ENCODE measurements around the gene PYROXD2.

DNA sequence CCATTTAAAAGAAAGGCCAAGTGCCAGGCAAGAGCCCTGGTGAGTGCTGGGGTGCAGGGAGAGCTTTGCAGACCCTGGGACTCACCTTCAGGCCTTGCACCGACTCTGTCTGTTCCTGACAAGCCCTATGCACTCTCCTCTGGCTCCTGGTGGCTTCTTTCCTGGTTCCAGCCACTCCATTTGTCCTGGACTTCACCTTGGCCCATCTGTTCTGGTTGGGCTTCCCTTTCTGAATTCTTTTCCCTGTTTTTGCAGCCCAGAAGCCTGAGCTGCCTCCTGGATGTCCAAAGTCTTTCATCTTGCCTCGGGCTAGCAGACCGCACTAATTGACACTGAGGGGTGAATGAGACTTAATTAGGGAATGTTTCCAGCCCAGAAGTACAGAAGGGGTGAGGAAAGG is 60.5 kb downstream of the PYROXD2 start:
- TF ChIP-seq, protein P1, sequence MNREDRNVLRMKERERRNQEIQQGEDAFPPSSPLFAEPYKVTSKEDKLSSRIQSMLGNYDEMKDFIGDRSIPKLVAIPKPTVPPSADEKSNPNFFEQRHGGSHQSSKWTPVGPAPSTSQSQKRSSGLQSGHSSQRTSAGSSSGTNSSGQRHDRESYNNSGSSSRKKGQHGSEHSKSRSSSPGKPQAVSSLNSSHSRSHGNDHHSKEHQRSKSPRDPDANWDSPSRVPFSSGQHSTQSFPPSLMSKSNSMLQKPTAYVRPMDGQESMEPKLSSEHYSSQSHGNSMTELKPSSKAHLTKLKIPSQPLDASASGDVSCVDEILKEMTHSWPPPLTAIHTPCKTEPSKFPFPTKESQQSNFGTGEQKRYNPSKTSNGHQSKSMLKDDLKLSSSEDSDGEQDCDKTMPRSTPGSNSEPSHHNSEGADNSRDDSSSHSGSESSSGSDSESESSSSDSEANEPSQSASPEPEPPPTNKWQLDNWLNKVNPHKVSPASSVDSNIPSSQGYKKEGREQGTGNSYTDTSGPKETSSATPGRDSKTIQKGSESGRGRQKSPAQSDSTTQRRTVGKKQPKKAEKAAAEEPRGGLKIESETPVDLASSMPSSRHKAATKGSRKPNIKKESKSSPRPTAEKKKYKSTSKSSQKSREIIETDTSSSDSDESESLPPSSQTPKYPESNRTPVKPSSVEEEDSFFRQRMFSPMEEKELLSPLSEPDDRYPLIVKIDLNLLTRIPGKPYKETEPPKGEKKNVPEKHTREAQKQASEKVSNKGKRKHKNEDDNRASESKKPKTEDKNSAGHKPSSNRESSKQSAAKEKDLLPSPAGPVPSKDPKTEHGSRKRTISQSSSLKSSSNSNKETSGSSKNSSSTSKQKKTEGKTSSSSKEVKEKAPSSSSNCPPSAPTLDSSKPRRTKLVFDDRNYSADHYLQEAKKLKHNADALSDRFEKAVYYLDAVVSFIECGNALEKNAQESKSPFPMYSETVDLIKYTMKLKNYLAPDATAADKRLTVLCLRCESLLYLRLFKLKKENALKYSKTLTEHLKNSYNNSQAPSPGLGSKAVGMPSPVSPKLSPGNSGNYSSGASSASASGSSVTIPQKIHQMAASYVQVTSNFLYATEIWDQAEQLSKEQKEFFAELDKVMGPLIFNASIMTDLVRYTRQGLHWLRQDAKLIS (CRISPR knock-in tag; IDR thresholded peaks at IDR 0.05; ENCODE audit: borderline replicate concordance) = no peak
- TF ChIP-seq NR2C2 (CRISPR knock-in tag; IDR thresholded peaks at IDR 0.05) (no peak), ZNF423 (CRISPR knock-in tag; IDR thresholded peaks at IDR 0.05) (no peak), ZNF121 (CRISPR knock-in tag; IDR thresholded peaks at IDR 0.05) (no peak), JUN (CRISPR knock-in tag; IDR thresholded peaks at IDR 0.05) (no peak), NFYB (CRISPR knock-in tag; conservative IDR thresholded peaks at IDR 0.05; ENCODE audit: low read depth) (no peak), NR3C1 (CRISPR knock-in tag; conservative IDR thresholded peaks at IDR 0.05; ENCODE audit: low read depth) (no peak)
- TF ChIP-seq, protein P2, sequence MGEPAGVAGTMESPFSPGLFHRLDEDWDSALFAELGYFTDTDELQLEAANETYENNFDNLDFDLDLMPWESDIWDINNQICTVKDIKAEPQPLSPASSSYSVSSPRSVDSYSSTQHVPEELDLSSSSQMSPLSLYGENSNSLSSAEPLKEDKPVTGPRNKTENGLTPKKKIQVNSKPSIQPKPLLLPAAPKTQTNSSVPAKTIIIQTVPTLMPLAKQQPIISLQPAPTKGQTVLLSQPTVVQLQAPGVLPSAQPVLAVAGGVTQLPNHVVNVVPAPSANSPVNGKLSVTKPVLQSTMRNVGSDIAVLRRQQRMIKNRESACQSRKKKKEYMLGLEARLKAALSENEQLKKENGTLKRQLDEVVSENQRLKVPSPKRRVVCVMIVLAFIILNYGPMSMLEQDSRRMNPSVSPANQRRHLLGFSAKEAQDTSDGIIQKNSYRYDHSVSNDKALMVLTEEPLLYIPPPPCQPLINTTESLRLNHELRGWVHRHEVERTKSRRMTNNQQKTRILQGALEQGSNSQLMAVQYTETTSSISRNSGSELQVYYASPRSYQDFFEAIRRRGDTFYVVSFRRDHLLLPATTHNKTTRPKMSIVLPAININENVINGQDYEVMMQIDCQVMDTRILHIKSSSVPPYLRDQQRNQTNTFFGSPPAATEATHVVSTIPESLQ (CRISPR knock-in tag; IDR thresholded peaks at IDR 0.05) = no peak
- TF ChIP-seq, protein P3, sequence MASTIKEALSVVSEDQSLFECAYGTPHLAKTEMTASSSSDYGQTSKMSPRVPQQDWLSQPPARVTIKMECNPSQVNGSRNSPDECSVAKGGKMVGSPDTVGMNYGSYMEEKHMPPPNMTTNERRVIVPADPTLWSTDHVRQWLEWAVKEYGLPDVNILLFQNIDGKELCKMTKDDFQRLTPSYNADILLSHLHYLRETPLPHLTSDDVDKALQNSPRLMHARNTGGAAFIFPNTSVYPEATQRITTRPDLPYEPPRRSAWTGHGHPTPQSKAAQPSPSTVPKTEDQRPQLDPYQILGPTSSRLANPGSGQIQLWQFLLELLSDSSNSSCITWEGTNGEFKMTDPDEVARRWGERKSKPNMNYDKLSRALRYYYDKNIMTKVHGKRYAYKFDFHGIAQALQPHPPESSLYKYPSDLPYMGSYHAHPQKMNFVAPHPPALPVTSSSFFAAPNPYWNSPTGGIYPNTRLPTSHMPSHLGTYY (CRISPR knock-in tag; IDR thresholded peaks at IDR 0.05) = no peak
- TF ChIP-seq, protein P4, sequence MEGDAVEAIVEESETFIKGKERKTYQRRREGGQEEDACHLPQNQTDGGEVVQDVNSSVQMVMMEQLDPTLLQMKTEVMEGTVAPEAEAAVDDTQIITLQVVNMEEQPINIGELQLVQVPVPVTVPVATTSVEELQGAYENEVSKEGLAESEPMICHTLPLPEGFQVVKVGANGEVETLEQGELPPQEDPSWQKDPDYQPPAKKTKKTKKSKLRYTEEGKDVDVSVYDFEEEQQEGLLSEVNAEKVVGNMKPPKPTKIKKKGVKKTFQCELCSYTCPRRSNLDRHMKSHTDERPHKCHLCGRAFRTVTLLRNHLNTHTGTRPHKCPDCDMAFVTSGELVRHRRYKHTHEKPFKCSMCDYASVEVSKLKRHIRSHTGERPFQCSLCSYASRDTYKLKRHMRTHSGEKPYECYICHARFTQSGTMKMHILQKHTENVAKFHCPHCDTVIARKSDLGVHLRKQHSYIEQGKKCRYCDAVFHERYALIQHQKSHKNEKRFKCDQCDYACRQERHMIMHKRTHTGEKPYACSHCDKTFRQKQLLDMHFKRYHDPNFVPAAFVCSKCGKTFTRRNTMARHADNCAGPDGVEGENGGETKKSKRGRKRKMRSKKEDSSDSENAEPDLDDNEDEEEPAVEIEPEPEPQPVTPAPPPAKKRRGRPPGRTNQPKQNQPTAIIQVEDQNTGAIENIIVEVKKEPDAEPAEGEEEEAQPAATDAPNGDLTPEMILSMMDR (IDR thresholded peaks at IDR 0.05) = no peak
- TF ChIP-seq, protein P5, sequence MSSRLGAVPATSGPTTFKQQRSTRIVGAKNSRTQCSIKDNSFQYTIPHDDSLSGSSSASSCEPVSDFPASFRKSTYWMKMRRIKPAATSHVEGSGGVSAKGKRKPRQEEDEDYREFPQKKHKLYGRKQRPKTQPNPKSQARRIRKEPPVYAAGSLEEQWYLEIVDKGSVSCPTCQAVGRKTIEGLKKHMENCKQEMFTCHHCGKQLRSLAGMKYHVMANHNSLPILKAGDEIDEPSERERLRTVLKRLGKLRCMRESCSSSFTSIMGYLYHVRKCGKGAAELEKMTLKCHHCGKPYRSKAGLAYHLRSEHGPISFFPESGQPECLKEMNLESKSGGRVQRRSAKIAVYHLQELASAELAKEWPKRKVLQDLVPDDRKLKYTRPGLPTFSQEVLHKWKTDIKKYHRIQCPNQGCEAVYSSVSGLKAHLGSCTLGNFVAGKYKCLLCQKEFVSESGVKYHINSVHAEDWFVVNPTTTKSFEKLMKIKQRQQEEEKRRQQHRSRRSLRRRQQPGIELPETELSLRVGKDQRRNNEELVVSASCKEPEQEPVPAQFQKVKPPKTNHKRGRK (CRISPR knock-in tag; IDR thresholded peaks at IDR 0.05; ENCODE audit: borderline replicate concordance) = no peak

Data from WTC11 (cell line).